Measurements from ENCODE around the gene GALNT7.

GALNT7 gene

GRCh38 chr4:173269280-173269679, 100.7 kb downstream of the GALNT7 start:
- no peak for DNase-seq

DNA sequence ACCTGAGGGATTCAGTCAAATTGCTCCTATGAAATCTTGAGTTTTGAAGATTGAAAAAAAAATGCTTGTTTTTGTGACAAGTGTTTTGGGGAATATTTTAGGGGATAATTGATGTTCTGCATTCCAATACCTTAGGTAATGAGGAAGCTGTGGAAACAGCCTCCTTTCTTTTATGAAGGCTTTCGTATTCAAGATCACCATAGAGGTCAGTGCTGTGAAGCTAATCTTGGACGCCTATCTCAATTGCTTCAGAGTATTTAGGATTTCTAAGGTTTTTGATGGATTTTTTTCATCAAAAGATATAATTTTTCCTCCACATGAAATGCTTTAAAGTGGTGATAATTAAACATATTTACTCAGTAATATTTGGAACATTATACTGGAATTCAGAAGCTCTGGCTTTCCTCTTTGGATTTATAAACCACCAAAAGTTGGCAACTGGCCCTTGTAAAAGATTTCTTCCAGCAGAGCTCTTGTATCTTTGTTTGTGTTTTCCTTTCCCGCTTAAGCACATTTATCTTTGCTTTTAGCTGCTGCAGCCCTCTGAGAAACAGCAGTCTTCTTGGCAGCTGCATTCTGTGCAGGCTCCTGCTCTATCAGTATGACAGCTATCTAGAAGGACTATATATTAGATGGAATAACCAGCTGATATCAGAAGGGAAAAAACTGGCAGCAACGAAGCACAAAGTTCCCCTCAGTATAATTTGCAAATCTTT, 101.9 kb downstream of the GALNT7 start:
- DNase-seq, result no peak

- no peak for DNase-seq
Observed at GRCh38 chr4:173272314-173272713, 103.7 kb downstream of the GALNT7 start.

- no peak for DNase-seq
Observed at GRCh38 chr4:173272996-173273395, 104.4 kb downstream of the GALNT7 start.

GRCh38 chr4:173273941-173274340, 105.3 kb downstream of the GALNT7 start:
- no peak for DNase-seq

GRCh38 chr4:173274744-173275143, 106.1 kb downstream of the GALNT7 start:
- no peak for DNase-seq

DNA sequence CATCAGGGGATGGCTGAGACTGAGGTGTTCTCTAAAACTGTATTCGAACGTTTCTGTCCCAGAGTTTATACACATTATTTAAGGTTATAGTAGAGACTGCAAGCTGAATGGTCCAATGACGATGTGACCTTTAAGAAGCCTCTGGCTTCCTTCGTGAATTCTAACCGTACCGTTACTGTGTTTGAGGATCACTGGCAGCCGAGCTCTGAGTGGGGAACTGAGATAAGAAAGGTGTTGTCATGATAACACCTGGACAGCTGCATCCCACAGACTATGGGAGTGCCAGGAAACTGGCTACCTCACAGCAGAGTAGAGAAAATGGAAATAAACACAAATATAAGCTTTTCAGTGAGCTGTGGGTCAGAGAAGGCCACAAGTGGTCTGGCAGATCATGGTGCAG, 106.5 kb downstream of the GALNT7 start:
- no peak for DNase-seq

- no peak for DNase-seq
Observed at GRCh38 chr4:173277340-173277739, 108.7 kb downstream of the GALNT7 start.

DNA sequence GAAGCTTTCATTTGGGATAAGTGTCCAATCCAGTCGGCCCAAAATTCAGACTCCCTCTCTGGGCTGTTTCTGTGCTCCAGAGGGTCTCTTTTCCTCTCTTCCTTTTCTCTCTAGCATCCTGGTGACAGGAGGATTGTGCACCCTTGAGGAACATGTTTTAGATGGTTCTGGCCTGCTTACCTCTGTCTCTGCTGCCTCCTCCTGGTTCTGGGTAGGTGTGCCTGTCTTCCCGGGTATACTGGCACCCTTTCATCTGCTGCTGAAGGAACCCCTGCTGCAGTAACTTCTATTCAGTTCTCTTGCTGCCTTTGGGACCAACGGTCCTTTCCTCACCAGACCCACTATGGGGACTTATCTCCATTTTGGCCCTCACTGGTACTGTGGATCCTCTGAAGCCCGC, 112.4 kb downstream of the GALNT7 start:
- DNase-seq, result peak; percentile 41

GRCh38 chr4:173281406-173282255, 113.0 kb downstream of the GALNT7 start:
- DNase-seq, result peak; percentile 95

- no peak for DNase-seq
Observed at GRCh38 chr4:173282256-173282562, 113.6 kb downstream of the GALNT7 start.

GRCh38 chr4:173282626-173283025, 114.0 kb downstream of the GALNT7 start:
- peak; percentile 57 for DNase-seq

- DNase-seq, result no peak
Observed at GRCh38 chr4:173284463-173284862, 115.9 kb downstream of the GALNT7 start.

DNA sequence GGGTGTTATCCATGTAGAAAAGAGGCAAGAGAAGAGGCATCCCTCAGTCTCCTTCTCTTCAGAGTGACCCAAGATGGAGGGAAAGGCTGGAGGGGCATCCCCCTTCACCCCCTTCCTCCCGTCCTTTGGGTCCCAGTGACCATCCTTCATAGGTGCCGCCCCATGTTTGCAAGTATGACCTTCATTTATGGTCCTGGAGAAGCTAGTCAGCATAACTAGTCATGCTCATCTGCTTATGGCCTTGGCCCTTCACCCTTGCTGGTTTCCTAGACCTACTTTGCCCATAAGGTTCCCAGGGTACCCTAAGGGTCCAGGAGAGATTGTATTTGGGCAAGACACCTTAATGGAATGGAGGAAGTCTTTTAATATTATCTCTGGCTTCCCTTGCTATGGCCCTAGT, 118.9 kb downstream of the GALNT7 start:
- no peak for DNase-seq

GRCh38 chr4:173288296-173288695, 119.7 kb downstream of the GALNT7 start:
- DNase-seq, result peak; percentile 97

- DNase-seq, result no peak
Observed at GRCh38 chr4:173288698-173289352, 120.2 kb downstream of the GALNT7 start.

GRCh38 chr4:173289353-173289727, 120.7 kb downstream of the GALNT7 start:
- peak; percentile 95 for DNase-seq

DNA sequence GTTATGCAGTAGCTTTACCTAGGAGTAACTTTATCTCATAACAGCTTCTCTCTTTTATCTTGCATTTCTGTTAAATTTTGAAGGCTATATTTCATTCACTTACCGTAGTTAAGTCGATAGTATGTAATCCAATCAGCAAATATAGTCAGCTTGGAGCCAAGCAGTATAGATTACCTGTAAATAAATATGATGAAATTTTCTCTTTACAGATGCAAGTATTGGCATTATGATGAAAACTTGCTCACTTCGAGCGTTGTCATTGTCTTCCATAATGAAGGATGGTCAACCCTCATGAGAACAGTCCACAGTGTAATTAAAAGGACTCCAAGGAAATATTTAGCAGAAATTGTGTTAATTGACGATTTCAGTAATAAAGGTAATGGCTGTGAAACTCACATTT, 123.3 kb downstream of the GALNT7 start:
- no peak for DNase-seq

DNA sequence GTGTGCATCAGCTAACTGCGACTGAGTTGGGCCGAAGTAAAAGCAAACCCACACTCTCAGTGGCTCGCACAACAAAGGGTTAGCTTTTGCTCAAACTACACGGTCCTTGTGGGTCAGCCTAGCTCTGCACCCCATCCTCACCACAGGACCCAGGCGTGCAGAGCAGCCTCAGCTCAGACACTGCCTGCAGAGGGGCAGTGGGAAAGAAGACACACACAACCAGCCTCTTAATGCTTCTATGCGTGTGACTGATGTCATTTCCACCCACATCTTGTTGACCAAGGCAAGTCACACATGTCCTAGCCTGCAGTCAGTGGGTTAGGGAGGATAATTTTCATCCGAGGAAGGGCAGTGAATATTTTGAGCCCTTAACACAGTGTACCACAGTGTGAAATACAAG, 125.1 kb downstream of the GALNT7 start:
- no peak for DNase-seq

DNA sequence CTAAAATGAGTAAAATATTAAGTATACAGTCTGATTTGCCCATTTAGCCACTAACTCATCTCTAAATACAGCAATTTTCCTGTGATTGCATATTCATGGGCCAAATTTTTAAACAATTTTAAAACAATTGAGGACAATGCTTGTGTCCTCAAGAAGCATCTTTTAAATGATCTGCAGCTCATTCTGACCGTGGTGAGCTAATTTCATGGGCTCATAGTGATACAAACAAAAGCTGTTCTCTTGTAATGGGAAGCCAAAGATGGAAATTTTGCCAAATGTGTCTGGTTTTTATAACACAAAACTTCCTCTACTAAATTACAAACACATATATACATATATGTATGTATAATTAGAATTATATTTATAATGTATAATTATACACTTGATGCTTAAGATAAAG, 125.8 kb downstream of the GALNT7 start:
- no peak for DNase-seq

DNA sequence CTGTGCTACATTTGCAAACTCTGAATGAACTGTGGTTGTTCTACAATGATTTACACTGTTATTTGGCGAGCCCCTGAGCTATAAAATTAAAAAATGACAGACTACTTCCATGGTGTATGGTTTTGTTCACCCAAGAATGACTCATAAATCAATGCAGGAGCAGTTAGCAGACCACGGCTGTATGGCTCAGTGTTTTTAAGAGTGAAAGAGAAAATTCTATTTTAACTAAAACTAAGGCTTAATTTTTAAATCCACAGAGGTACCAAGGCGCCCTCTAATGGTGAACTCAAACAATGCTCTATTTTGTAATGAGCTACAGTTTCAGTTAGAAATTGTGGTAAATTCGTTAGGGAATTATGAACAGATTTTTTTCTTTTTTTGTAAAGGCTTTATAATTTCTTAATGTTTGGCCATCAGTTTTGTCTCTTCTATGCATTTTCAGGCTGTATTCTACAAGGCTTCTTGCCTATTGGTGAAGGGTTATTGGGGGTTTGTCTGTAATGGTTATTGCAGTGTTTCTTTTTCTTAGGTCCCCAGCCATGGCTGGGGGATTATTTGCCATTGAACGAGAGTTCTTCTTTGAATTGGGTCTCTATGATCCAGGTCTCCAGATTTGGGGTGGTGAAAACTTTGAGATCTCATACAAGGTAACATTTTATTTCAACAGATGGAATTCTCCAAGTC, 133.0 kb downstream of the GALNT7 start:
- peak; percentile 83 for DNase-seq

- DNase-seq, result no peak
Observed at GRCh38 chr4:173307778-173308177, 139.2 kb downstream of the GALNT7 start.

DNA sequence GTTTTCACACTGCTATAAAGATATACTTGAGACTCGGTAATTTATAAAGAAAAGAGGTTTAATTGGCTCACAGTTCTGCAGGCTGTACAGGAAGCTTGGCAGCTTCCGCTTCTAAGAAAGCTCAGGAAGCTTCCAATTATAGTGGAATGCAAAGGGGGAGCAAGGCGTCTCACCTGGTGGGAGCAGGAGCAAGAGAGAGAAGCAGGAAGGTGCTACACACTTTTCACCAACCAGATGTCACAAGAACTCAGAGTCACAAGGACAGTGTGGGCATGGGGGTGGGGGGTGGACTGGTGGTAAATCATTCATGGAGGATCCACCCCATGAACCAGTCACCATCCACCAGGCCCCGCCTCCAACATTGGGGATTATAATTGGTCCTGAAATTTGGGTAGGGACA, 142.8 kb downstream of the GALNT7 start:
- DNase-seq, result no peak

All from hematopoietic multipotent progenitor cell treated with erythropoietin and hydrocortisone succinate and interleukin-3 and kit ligand, for 4 days (in vitro differentiated cells).